HUES64 (cell line): ENCODE results near the gene GON7.
A peak's percentile ranks its signal among the peaks of the same experiment; 100 is the strongest.
"Not testable (repeated sequence)": the region's sequence is repeated elsewhere in the genome, so short reads cannot be mapped to it uniquely, and the experiment has no call there.

Source experiments
- H3K27ac ChIP-seq: 2 replicates; pipeline ENCODE4 v1.7.0; 2013; ENCODE audit warnings: low read depth, low read length, inconsistent platforms
- H3K27me3 ChIP-seq: 2 replicates; pipeline ENCODE4 v1.6.1; 2013; ENCODE audit warnings: mild to moderate bottlenecking, low read length; ENCODE audit not compliant: insufficient read depth
- H3K36me3 ChIP-seq: 2 replicates; pipeline ENCODE4 v1.6.1; 2013; ENCODE audit warnings: mild to moderate bottlenecking, low read length; ENCODE audit not compliant: insufficient read depth
- H3K4me1 ChIP-seq: 2 replicates; pipeline ENCODE4 v1.6.1; 2013; ENCODE audit warnings: mild to moderate bottlenecking, low read length, moderate library complexity; ENCODE audit not compliant: insufficient read depth
- H3K4me3 ChIP-seq: 2 replicates; pipeline ENCODE4 v1.5.1; 2013; ENCODE audit warnings: mild to moderate bottlenecking, low read length, moderate library complexity
- H3K9ac ChIP-seq: 2 replicates; pipeline ENCODE4 v1.6.1; 2013; ENCODE audit warnings: mild to moderate bottlenecking, low read depth, low read length
- H3K9me3 ChIP-seq: 2 replicates; pipeline ENCODE4 v1.6.1; 2013; ENCODE audit warnings: low read depth, low read length; ENCODE audit not compliant: insufficient read depth
- WGBS: fragments of 150-250, 120-280 bp; methylation state at CpG from one replicate; pipeline ENCODE4 v1.1.7; 2013; ENCODE audit warnings: missing lambda C conversion rate; 5-methylcytosine and 5-hydroxymethylcytosine counted together

GON7 gene

GRCh38 chr14:93195316-93195999, 11.4 kb downstream of the GON7 start:
- Histone ChIP-seq H3K36me3 (no peaks in the 10 kb centered on the region), H3K9ac (no peak overlapping the region), H3K4me3 (no peak overlapping the region), H3K4me1 (no peaks in the 10 kb centered on the region), H3K27ac (no peak overlapping the region), H3K27me3 (no peaks in the 10 kb centered on the region), H3K9me3 (no peaks in the 10 kb centered on the region)
- WGBS = 98% methylated on average over 1 of the region's 1 CpG

DNA sequence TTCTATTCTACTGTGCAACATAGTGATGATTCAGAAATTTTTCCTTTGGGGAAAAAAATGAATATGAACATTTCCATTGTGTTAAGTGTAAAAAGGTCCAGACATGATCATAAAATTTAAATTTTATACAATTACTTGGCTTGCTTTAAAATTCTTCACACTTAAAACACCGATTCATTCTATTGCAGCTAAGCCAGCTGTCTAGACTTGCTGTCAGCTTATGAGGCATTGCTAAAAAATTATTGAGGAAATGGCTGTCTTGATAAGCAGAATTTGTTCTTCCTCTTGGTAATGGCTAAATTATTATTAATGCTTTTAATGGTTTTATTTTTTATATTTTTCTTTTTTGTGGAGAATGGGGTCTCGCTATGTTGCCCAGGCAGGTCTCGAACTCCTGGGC, 19.9 kb downstream of the GON7 start:
- no peak overlapping the region for H3K9ac ChIP-seq
- WGBS = 100% methylated on average over 3 of the region's 3 CpGs
- H3K4me1 ChIP-seq = no peaks in the 10 kb centered on the region
- H3K9me3 ChIP-seq = no peaks in the 10 kb centered on the region
- H3K27ac ChIP-seq = no peak overlapping the region
- H3K36me3 ChIP-seq = peaks cover 28% of the 10 kb centered on the region
- no peak overlapping the region for H3K4me3 ChIP-seq
- no peaks in the 10 kb centered on the region for H3K27me3 ChIP-seq

GRCh38 chr14:93186466-93186865, 20.4 kb downstream of the GON7 start:
- Histone ChIP-seq H3K4me3 (no peak overlapping the region), H3K36me3 (peaks cover 28% of the 10 kb centered on the region), H3K9me3 (no peaks in the 10 kb centered on the region), H3K4me1 (no peaks in the 10 kb centered on the region), H3K9ac (no peak overlapping the region), H3K27ac (no peak overlapping the region), H3K27me3 (no peaks in the 10 kb centered on the region)
- WGBS = 93% methylated on average over 6 of the region's 6 CpGs

- Histone ChIP-seq H3K27ac (peak overlapping the region; percentile 94), H3K36me3 (peaks cover 28% of the 10 kb centered on the region), H3K27me3 (no peaks in the 10 kb centered on the region), H3K4me3 (peak overlapping the region; percentile 98), H3K9ac (peak overlapping the region; percentile 88), H3K9me3 (no peaks in the 10 kb centered on the region), H3K4me1 (no peaks in the 10 kb centered on the region)
- 4% methylated on average over 10 of the region's 10 CpGs for WGBS
Observed at GRCh38 chr14:93185349-93185720, 21.5 kb downstream of the GON7 start.

- Histone ChIP-seq H3K9me3 (no peaks in the 10 kb centered on the region), H3K27ac (peak within 1 kb of the TSS; percentile 94), H3K4me3 (peak within 1 kb of the TSS; percentile 98), H3K27me3 (no peaks in the 10 kb centered on the region), H3K36me3 (peaks cover 28% of the 10 kb centered on the region), H3K9ac (peak within 1 kb of the TSS; percentile 91), H3K4me1 (no peaks in the 10 kb centered on the region)
- under 1% methylated on average over 124 of the region's 124 CpGs for WGBS
Observed at GRCh38 chr14:93184391-93185348, 22.2 kb downstream of the GON7 start, which contains the start of the genes LYSET and MOAP1. Gene LYSET (plus strand): TSS chr14:93185317. CDS start chr14:93185406, 89 bp downstream. Gene MOAP1 (minus strand): TSS chr14:93184897. CDS start chr14:93184242, 655 bp downstream.

- H3K4me3 ChIP-seq = peak overlapping the region; percentile 98
- H3K36me3 ChIP-seq = peaks cover 23% of the 10 kb centered on the region
- no peaks in the 10 kb centered on the region for H3K9me3 ChIP-seq
- H3K27ac ChIP-seq = no peak overlapping the region
- peak overlapping the region; percentile 91 for H3K9ac ChIP-seq
- H3K27me3 ChIP-seq = no peaks in the 10 kb centered on the region
- H3K4me1 ChIP-seq = no peaks in the 10 kb centered on the region
- 50% methylated on average over 17 of the region's 17 CpGs for WGBS
Observed at GRCh38 chr14:93183596-93184317, 23.1 kb downstream of the GON7 start.

- WGBS = 88% methylated on average over 5 of the region's 6 CpGs
- Histone ChIP-seq H3K4me3 (no peak overlapping the region), H3K9ac (no peak overlapping the region), H3K9me3 (no peaks in the 10 kb centered on the region), H3K36me3 (no peaks in the 10 kb centered on the region), H3K4me1 (no peaks in the 10 kb centered on the region), H3K27ac (no peak overlapping the region), H3K27me3 (no peaks in the 10 kb centered on the region)
Observed at GRCh38 chr14:93175492-93175891, 31.4 kb downstream of the GON7 start.

- H3K36me3 ChIP-seq, H3K27ac ChIP-seq, H3K27me3 ChIP-seq, H3K9me3 ChIP-seq, H3K9ac ChIP-seq, H3K4me1 ChIP-seq, H3K4me3 ChIP-seq: not testable (repeated sequence)
- 90% methylated on average over 5 of the region's 5 CpGs for WGBS
Observed at GRCh38 chr14:93174731-93175130, 32.1 kb downstream of the GON7 start.

DNA sequence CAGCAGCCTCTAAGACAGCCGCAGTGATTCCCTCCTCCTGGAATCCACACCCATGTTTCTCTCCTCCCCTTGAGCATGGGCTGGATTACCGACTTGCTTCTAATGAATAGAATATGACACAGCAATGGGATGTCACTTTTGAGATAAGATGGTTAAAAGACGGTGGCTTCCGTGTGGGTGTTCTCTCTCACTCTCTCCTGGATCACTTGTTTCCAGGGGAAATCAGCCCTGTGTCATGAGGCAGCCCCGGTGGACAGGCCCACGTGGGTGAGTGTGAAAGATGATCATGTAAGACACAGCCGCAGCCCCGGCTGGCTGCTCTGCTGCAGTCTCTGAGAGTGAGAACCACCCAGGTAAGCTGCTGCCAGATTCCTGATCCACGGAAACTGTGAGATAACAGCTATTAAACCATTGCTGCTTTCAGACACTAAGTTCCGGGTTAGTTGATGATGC, 32.9 kb downstream of the GON7 start:
- no peaks in the 10 kb centered on the region for H3K4me1 ChIP-seq
- H3K27ac ChIP-seq = no peak overlapping the region
- H3K9ac ChIP-seq = no peak overlapping the region
- WGBS = 78% methylated on average over 9 of the region's 10 CpGs
- H3K4me3 ChIP-seq = no peak overlapping the region
- no peaks in the 10 kb centered on the region for H3K27me3 ChIP-seq
- no peaks in the 10 kb centered on the region for H3K36me3 ChIP-seq
- H3K9me3 ChIP-seq = no peaks in the 10 kb centered on the region

- Histone ChIP-seq H3K4me1 (no peaks in the 10 kb centered on the region), H3K36me3 (no peaks in the 10 kb centered on the region), H3K27me3 (no peaks in the 10 kb centered on the region), H3K9ac (no peak overlapping the region), H3K27ac (no peak overlapping the region), H3K4me3 (no peak overlapping the region), H3K9me3 (no peaks in the 10 kb centered on the region)
- WGBS = 97% methylated on average over 4 of the region's 4 CpGs
Observed at GRCh38 chr14:93171376-93171775, 35.5 kb downstream of the GON7 start.

DNA sequence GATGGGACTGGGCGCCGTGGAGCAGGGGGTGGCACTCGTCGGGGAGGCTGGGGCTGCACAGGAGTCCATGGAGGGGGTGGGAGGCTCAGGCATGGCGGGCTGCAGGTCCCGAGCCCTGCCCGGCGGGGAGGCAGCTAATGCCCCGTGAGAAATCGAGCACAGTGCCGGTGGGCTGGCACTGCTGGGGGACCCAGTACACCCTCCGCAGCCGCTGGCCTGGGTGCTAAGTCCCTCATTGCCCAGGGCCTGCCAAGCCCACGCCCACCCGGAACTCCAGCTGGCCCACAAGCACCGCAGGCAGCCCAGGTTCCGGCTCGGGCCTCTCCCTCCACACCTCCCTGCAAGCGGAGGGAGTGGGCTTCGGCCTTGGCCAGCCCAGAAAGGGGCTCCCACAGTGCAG, 36.7 kb downstream of the GON7 start:
- H3K4me1 ChIP-seq, H3K9me3 ChIP-seq, H3K36me3 ChIP-seq, H3K27me3 ChIP-seq, H3K9ac ChIP-seq, H3K27ac ChIP-seq, H3K4me3 ChIP-seq: not testable (repeated sequence)
- WGBS = 92% methylated on average over 20 of the region's 20 CpGs
